Measurements from ENCODE around the gene CCDC24.

CCDC24 gene

GRCh38 chr1:44000122-44000665 is 8.8 kb downstream of the CCDC24 start:
- no peak for DNase-seq

GRCh38 chr1:44002165-44002564 is 10.8 kb downstream of the CCDC24 start:
- no peak for DNase-seq

GRCh38 chr1:44002606-44003157 is 11.3 kb downstream of the CCDC24 start:
- DNase-seq: no peak

GRCh38 chr1:44008259-44008658 is 16.9 kb downstream of the CCDC24 start:
- DNase-seq: no peak

- no peak for DNase-seq
Measured at GRCh38 chr1:44010935-44011471, 19.6 kb downstream of the CCDC24 start.

- DNase-seq: peak; percentile 64
Measured at GRCh38 chr1:44012404-44012803, 21.0 kb downstream of the CCDC24 start.

- no peak for DNase-seq
Measured at GRCh38 chr1:44012941-44013609, 21.7 kb downstream of the CCDC24 start.

- DNase-seq: no peak
Measured at GRCh38 chr1:44013949-44014348, 22.6 kb downstream of the CCDC24 start.

GRCh38 chr1:44014365-44015104 is 23.1 kb downstream of the CCDC24 start:
- DNase-seq: no peak

- no peak for DNase-seq
Measured at GRCh38 chr1:44015206-44015605, 23.8 kb downstream of the CCDC24 start.

- no peak for DNase-seq
Measured at GRCh38 chr1:44016041-44016889, 24.9 kb downstream of the CCDC24 start.

GRCh38 chr1:44016890-44017400 is 25.5 kb downstream of the CCDC24 start:
- DNase-seq: no peak

- no peak for DNase-seq
Measured at GRCh38 chr1:44019466-44019948, 28.1 kb downstream of the CCDC24 start.

GRCh38 chr1:44020464-44020863 is 29.1 kb downstream of the CCDC24 start:
- no peak for DNase-seq

- DNase-seq: no peak
Measured at GRCh38 chr1:44021156-44021555, 29.8 kb downstream of the CCDC24 start.

- no peak for DNase-seq
Measured at GRCh38 chr1:44021581-44022321, 30.4 kb downstream of the CCDC24 start.

- DNase-seq: no peak
Measured at GRCh38 chr1:44024031-44024902, 32.9 kb downstream of the CCDC24 start.

- no peak for DNase-seq
Measured at GRCh38 chr1:44024903-44025525, 33.6 kb downstream of the CCDC24 start.

GRCh38 chr1:44025816-44026215 is 34.4 kb downstream of the CCDC24 start:
- DNase-seq: no peak

GRCh38 chr1:44027320-44027719 is 35.9 kb downstream of the CCDC24 start:
- no peak for DNase-seq
